Stimulated activated naive B cell treated with anti-CD40 and anti-IgM and Interleukin-4, amounts not matched to agents 10 μg/mL and 1 μg/mL and 100 μg/mL, for 72 hours (primary cell): Measurements from ENCODE around the gene SLC18A2.
"Not testable (repeated sequence)": the region's sequence is repeated elsewhere in the genome, so short reads cannot be mapped to it uniquely, and the experiment has no call there.

Experiments used
- ATAC-seq, 2 donors: fragments of 150-1000 bp; cut with Tn5 transposase; replicated peaks; 2 replicates each; pipeline ENCODE4 v1.10.0; 2021; ENCODE audit warnings: moderate library complexity in 1 of 2
- DNase-seq: peaks from one replicate; pipeline ENCODE4 v3.0.0; 2021
- H3K27ac Mint-ChIP-seq: one replicate; pipeline ENCODE4 v1.8.0; 2022; ENCODE audit warnings: mild to moderate bottlenecking, mixed read lengths
- H3K27me3 Mint-ChIP-seq, 2 donors: one replicate each; pipeline ENCODE4 v1.8.0; 2022; ENCODE audit warnings: mixed read lengths in 2 of 2
- H3K36me3 Mint-ChIP-seq, 2 donors: one replicate each; pipeline ENCODE4 v1.8.0; 2022; ENCODE audit warnings: mixed read lengths in 2 of 2, mild to moderate bottlenecking in 1 of 2
- H3K4me1 Mint-ChIP-seq, 2 donors: one replicate each; pipeline ENCODE4 v1.8.0; 2022; ENCODE audit warnings: mixed read lengths in 2 of 2, mild to moderate bottlenecking in 1 of 2
- H3K4me3 Mint-ChIP-seq, 2 donors: one replicate each; pipeline ENCODE4 v1.8.0; 2022; ENCODE audit warnings: mild to moderate bottlenecking in 2 of 2, mixed read lengths in 2 of 2, moderate library complexity in 1 of 2
- H3K9me3 Mint-ChIP-seq, 2 donors: one replicate each; pipeline ENCODE4 v1.8.0; 2022; ENCODE audit warnings: mixed read lengths in 2 of 2, mild to moderate bottlenecking in 1 of 2

SLC18A2 gene

GRCh38 chr10:117262903-117263293, 22.0 kb downstream of the SLC18A2 start:
- Mint-ChIP-seq H3K27ac (no peak overlapping the region), H3K4me1 (peaks cover 0 to 4% of the 10 kb centered on the region in 2 donors), H3K27me3 (peaks cover 26 to 34% of the 10 kb centered on the region in 2 donors), H3K9me3 (no peaks in the 10 kb centered on the region), H3K36me3 (no peaks in the 10 kb centered on the region), H3K4me3 (no peak overlapping the region)
- DNase-seq (no peak), ATAC-seq (no peak)

- H3K4me3 Mint-ChIP-seq, result no peak overlapping the region
- H3K27me3 Mint-ChIP-seq, result peaks cover 22% of the 10 kb centered on the region in 2 donors
- no peak overlapping the region for H3K27ac Mint-ChIP-seq
Measured at GRCh38 chr10:117264782-117265181, 23.9 kb downstream of the SLC18A2 start.

GRCh38 chr10:117266400-117266799, 25.5 kb downstream of the SLC18A2 start:
- H3K27ac Mint-ChIP-seq, result no peak overlapping the region
- H3K36me3 Mint-ChIP-seq, result no peaks in the 10 kb centered on the region

More at GRCh38 chr10:117264782-117265181, 23.9 kb downstream of the SLC18A2 start:
- ATAC-seq, result no peak
- H3K36me3 Mint-ChIP-seq, result no peaks in the 10 kb centered on the region
- DNase-seq, result no peak
- no peaks in the 10 kb centered on the region for H3K4me1 Mint-ChIP-seq
- H3K9me3 Mint-ChIP-seq, result no peaks in the 10 kb centered on the region

GRCh38 chr10:117266812-117267211, 25.9 kb downstream of the SLC18A2 start:
- Mint-ChIP-seq H3K4me3 (no peak overlapping the region), H3K36me3 (no peaks in the 10 kb centered on the region), H3K9me3 (no peaks in the 10 kb centered on the region), H3K27me3 (peaks cover 4 to 8% of the 10 kb centered on the region in 2 donors), H3K27ac (no peak overlapping the region), H3K4me1 (no peaks in the 10 kb centered on the region)
- DNase-seq, result no peak
- ATAC-seq, result no peak

More at GRCh38 chr10:117266400-117266799, 25.5 kb downstream of the SLC18A2 start:
- Mint-ChIP-seq H3K9me3 (no peaks in the 10 kb centered on the region), H3K27me3 (peaks cover 9 to 11% of the 10 kb centered on the region in 2 donors), H3K4me3 (no peak overlapping the region), H3K4me1 (no peaks in the 10 kb centered on the region)
- DNase-seq (no peak), ATAC-seq (no peak)

- ATAC-seq (no peak), DNase-seq (no peak)
- Mint-ChIP-seq H3K4me3 (no peak overlapping the region), H3K27ac (no peak overlapping the region), H3K36me3 (no peaks in the 10 kb centered on the region), H3K27me3 (peaks cover 0 to 8% of the 10 kb centered on the region in 2 donors), H3K4me1 (no peaks in the 10 kb centered on the region), H3K9me3 (no peaks in the 10 kb centered on the region)
Measured at GRCh38 chr10:117268258-117268657, 27.3 kb downstream of the SLC18A2 start.

GRCh38 chr10:117268907-117269306, 28.0 kb downstream of the SLC18A2 start:
- ATAC-seq (no peak), DNase-seq (no peak)
- no peaks in the 10 kb centered on the region for H3K9me3 Mint-ChIP-seq
- H3K27ac Mint-ChIP-seq, result no peak overlapping the region
- H3K36me3 Mint-ChIP-seq, result no peaks in the 10 kb centered on the region
- peaks cover 0 to 8% of the 10 kb centered on the region in 2 donors for H3K27me3 Mint-ChIP-seq
- H3K4me3 Mint-ChIP-seq, result no peak overlapping the region
- H3K4me1 Mint-ChIP-seq, result no peaks in the 10 kb centered on the region

GRCh38 chr10:117271427-117271826, 30.5 kb downstream of the SLC18A2 start:
- no peak for ATAC-seq
- Mint-ChIP-seq H3K36me3 (no peaks in the 10 kb centered on the region), H3K9me3 (no peaks in the 10 kb centered on the region), H3K4me3 (no peak overlapping the region), H3K27ac (no peak overlapping the region), H3K27me3 (no peaks in the 10 kb centered on the region), H3K4me1 (no peaks in the 10 kb centered on the region)
- no peak for DNase-seq

- Mint-ChIP-seq H3K27ac (no peak overlapping the region), H3K4me3 (no peak overlapping the region), H3K4me1 (no peaks in the 10 kb centered on the region), H3K36me3 (no peaks in the 10 kb centered on the region), H3K9me3 (no peaks in the 10 kb centered on the region), H3K27me3 (no peaks in the 10 kb centered on the region)
- ATAC-seq (no peak), DNase-seq (no peak)
Measured at GRCh38 chr10:117272195-117273076, 31.5 kb downstream of the SLC18A2 start.

- DNase-seq (no peak), ATAC-seq (no peak)
- Mint-ChIP-seq H3K36me3 (no peaks in the 10 kb centered on the region), H3K27ac (no peak overlapping the region), H3K27me3 (no peaks in the 10 kb centered on the region), H3K4me1 (no peaks in the 10 kb centered on the region), H3K9me3 (no peaks in the 10 kb centered on the region), H3K4me3 (no peak overlapping the region)
Measured at GRCh38 chr10:117273980-117274379, 33.1 kb downstream of the SLC18A2 start.

GRCh38 chr10:117274509-117274908, 33.6 kb downstream of the SLC18A2 start:
- DNase-seq, result no peak
- H3K4me3 Mint-ChIP-seq, result no peak overlapping the region
- H3K9me3 Mint-ChIP-seq, result no peaks in the 10 kb centered on the region
- H3K27ac Mint-ChIP-seq, result no peak overlapping the region
- no peak for ATAC-seq
- H3K4me1 Mint-ChIP-seq, result no peaks in the 10 kb centered on the region
- no peaks in the 10 kb centered on the region for H3K36me3 Mint-ChIP-seq
- no peaks in the 10 kb centered on the region for H3K27me3 Mint-ChIP-seq

- no peaks in the 10 kb centered on the region for H3K9me3 Mint-ChIP-seq
- no peaks in the 10 kb centered on the region for H3K4me1 Mint-ChIP-seq
- ATAC-seq (no peak), DNase-seq (no peak)
- no peaks in the 10 kb centered on the region for H3K27me3 Mint-ChIP-seq
- H3K4me3 Mint-ChIP-seq, result no peak overlapping the region
- no peak overlapping the region for H3K27ac Mint-ChIP-seq
- H3K36me3 Mint-ChIP-seq, result no peaks in the 10 kb centered on the region
Measured at GRCh38 chr10:117275121-117275520, 34.2 kb downstream of the SLC18A2 start.

- Mint-ChIP-seq H3K4me3 (no peak overlapping the region), H3K27ac (no peak overlapping the region), H3K27me3 (no peaks in the 10 kb centered on the region), H3K9me3 (no peaks in the 10 kb centered on the region), H3K4me1 (no peaks in the 10 kb centered on the region), H3K36me3 (peaks cover 2 to 4% of the 10 kb centered on the region in 2 donors)
- no peak for DNase-seq
- no peak for ATAC-seq
Measured at GRCh38 chr10:117277675-117278074, 36.8 kb downstream of the SLC18A2 start.

GRCh38 chr10:117284716-117285494, 44.0 kb downstream of the SLC18A2 start:
- peaks cover 19 to 29% of the 10 kb centered on the region in 2 donors for H3K36me3 Mint-ChIP-seq
- no peak for DNase-seq
- H3K27me3 Mint-ChIP-seq, result no peaks in the 10 kb centered on the region
- no peaks in the 10 kb centered on the region for H3K9me3 Mint-ChIP-seq
- no peak overlapping the region for H3K27ac Mint-ChIP-seq
- no peaks in the 10 kb centered on the region for H3K4me1 Mint-ChIP-seq
- no peak overlapping the region for H3K4me3 Mint-ChIP-seq
- ATAC-seq, result no peak

- peaks cover 12 to 21% of the 10 kb centered on the region in 2 donors for H3K36me3 Mint-ChIP-seq
- H3K27ac Mint-ChIP-seq, H3K9me3 Mint-ChIP-seq, H3K4me1 Mint-ChIP-seq, H3K4me3 Mint-ChIP-seq, H3K27me3 Mint-ChIP-seq, DNase-seq, ATAC-seq: not testable (repeated sequence)
Measured at GRCh38 chr10:117290872-117291271, 50.0 kb downstream of the SLC18A2 start.
